Heart left ventricle (tissue), 16 donors: ENCODE measurements around the gene GLI2. TPM values are rescaled to one million over a fixed set of nuclear protein-coding genes. Genes with fewer than 3 reads are reported as not detected.

Experiments
- ATAC-seq, 4 donors: fragments of 200-7000 bp; cut with Tn5 transposase; one replicate each; pipeline ENCODE4 v1.9.1; 2020 to 2022; ENCODE audit warnings: moderate library complexity in 4 of 4, mild to moderate bottlenecking in 3 of 4, moderate number of reproducible peaks in 1 of 4
- DNase-seq, 5 donors: peaks; one replicate each; pipeline ENCODE4 v3.0.0-alpha.2; 2020
- H3K27ac ChIP-seq, 12 donors: fragments of 200-600 bp; sonication (generic) in 4 of 12; one replicate each; pipeline versions ENCODE4 v1.5.0 to v1.8.0; 2016 to 2022; ENCODE audit warnings: mild to moderate bottlenecking in 2 of 12
- H3K27me3 ChIP-seq, 9 donors: fragments of 200-600 bp; sonication (generic) in 2 of 9; one replicate each; pipeline versions ENCODE4 v1.5.1 to v1.8.0; 2016 to 2022; ENCODE audit warnings: mild to moderate bottlenecking in 3 of 9
- H3K36me3 ChIP-seq, 9 donors: fragments of 200-600 bp; sonication (generic) in 2 of 9; one replicate each; pipeline versions ENCODE4 v1.5.0 to v1.8.0; 2018 to 2022; ENCODE audit warnings: mild to moderate bottlenecking in 2 of 9
- H3K4me1 ChIP-seq, 12 donors: fragments of 200-600 bp; sonication (generic) in 4 of 12; one replicate each; pipeline versions ENCODE4 v1.5.0 to v1.8.0; 2016 to 2022; ENCODE audit warnings: mild to moderate bottlenecking in 3 of 12
- H3K4me3 ChIP-seq, 12 donors: fragments of 200-600 bp; sonication (generic) in 4 of 12; one replicate each; pipeline versions ENCODE4 v1.5.0 to v1.8.0; 2017 to 2022; ENCODE audit warnings: mild to moderate bottlenecking in 9 of 12, moderate library complexity in 4 of 12
- H3K9me3 ChIP-seq, 12 donors: fragments of 200-600 bp; sonication (generic) in 4 of 12; one replicate each; pipeline versions ENCODE4 v1.5.0 to v1.8.0; 2016 to 2022; ENCODE audit warnings: mild to moderate bottlenecking in 1 of 12
- POLR2A ChIP-seq, 2 donors: fragments of 450-650 bp; IDR thresholded peaks; one replicate each; pipeline ENCODE4 v1.6.1; 2017; ENCODE audit warnings: antibody characterized with exemption in 2 of 2, mild to moderate bottlenecking in 2 of 2, moderate library complexity in 2 of 2
- WGBS, 4 donors: extraction: QIAGEN DNeasy Blood & Tissue Kit in 2 of 4; methylation state at CpG; one replicate each; pipeline versions ENCODE4 v1.1.5 to v1.1.7; 2013 to 2018; 5-methylcytosine and 5-hydroxymethylcytosine counted together
- intact Hi-C, 10 donors: fragments of 100-400 bp; cut with DNase I; formaldehyde crosslinking; loops; one replicate each; pipeline versions ENCODE4 v1.11.1 to v1.14.2; 2022
- polyA plus RNA-seq, 2 donors: library from polyadenylated mRNA; stranded (reverse); fragments of 200-250 nt; gene quantifications; one replicate each; pipeline ENCODE4 v1.2.3, GENCODE V29; 2013
- total RNA-seq, 9 donors: library from RNA; depleted of rRNA in 2 of 9; stranded (reverse); fragments of >200 nt in 2 of 9; fragmentation: NEBNext Ultra II Directional in 3 of 9; extraction: Animal tissue kit (Norgen Biotek cat#: 25700) in 3 of 9; gene quantifications; one replicate each; pipeline versions ENCODE4 v1.1.0 to v1.2.4, GENCODE V29; 2016 to 2023
- TF ChIP-seq, protein P1 (sequence below), 12 donors: fragments of 200-600 bp; sonication (generic) in 4 of 12; IDR thresholded peaks; one replicate each; pipeline versions ENCODE4 v1.5.0 to v1.8.0; 2018 to 2022; ENCODE audit warnings: antibody characterized with exemption in 12 of 12, mild to moderate bottlenecking in 5 of 12
- donor health status: ischemic (EF 13 %, LVEDD 7.1; RV severe dilation, severe dysfunction).
- donor health status: healthy with polysubstance abuse.
- donor health status: DM: no; HTN: yes; CAD: no.
- donor health status: DM: no; HTN: no; CAD: no.
- donor health status: ischemic (EF 25% LVEDD 6.9; RV normal size, moderate dysfunction).
- donor health status: ischemic (EF 25% LVEDD 5.7; RV mildly dilated, moderate dysfunction).
- donor health status: healthy.
- donor health status: DM: yes; HTN: yes; CAD: no.
- donor health status: ischemic (EF 35%, LVEDD 5.7; RV mildly dilated, moderate dysfunction).
- donor health status: nonischemic (EF 11% LVEDD 7.7; RV severe dilation, severe dysfunction).
- donor health status: DM: yes; HTN: yes; CAD: no.
- donor health status: PGD.
- donor health status: ischemic (EF 29% LVEDD 5.4; RV normal size, mild dysfunction).
- donor health status: nonischemic (EF 23%, LVEDD 6.1; RV moderate dilation, normal function).

GLI2 gene
- total and polyA plus RNA-seq, 11 donors: 0.30 to 4.1 (median 1.0) TPM

DNA sequence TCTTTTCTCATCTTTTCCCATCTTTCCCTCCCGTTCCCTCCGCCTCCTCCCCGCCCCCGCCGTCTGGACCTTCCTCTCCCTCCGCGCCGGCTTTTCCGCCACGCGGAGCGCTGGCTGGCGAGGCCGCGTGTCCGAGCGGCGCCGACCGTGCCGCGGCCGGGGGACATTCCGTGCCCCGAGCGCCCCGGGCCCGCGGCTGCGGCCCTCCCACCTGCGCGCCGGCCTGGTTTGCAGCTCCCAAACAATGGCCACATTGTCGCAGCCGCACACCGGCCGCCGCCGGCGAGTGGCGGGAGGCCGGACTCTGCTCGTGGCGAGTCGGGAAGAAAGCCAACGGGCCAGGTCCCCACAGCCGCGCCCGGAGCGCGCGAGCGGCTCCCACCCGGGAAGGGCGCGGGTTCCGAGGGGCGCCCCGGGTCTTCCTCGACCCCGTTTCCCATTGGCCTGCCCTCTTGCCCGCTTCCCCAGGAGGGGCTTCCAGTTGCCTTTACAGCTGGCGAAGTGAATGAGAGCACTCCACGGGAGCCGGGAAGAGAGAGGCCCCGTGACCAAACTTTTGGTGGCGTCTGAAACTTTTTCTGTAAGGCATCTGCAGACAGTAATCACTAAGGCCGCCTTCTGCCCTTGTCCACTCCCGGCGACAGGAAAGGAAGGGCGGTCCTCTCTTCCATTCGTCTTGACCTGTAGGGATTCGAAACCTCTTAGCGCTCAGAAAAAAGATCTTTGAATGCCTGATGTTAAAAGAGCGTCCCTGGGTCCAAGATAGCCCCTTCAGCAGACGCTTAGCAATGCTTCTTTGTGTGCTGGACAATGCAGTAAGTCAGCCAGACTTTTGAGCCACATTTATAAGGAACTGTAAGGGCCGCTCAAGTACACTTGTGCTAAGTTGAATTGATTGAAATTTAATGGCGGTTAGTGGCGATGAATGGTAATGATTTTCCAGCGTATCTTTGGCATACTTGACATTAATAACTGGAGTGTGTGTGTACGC, 6.2 kb downstream of the GLI2 start:
- WGBS, 4 donors: 11 to 22% (median 15%) methylated on average over 60 to 81 of the region's 81 CpGs
- H3K9me3 ChIP-seq: no peaks in the 10 kb centered on the region
- H3K27me3 ChIP-seq: peaks cover 12 to 71% (median 32%) of the 10 kb centered on the region in 9 donors
- DNase-seq (peak in 1 of 5 donors; percentile 48), ATAC-seq (peak in 2 of 4 donors; percentile 27 to 62)
- peak overlapping the region in 11 of 12 donors; percentile 25 to 56 (median 44) for H3K4me3 ChIP-seq
- TF ChIP-seq POLR2A (IDR thresholded peaks at IDR 0.05): no peak
- TF ChIP-seq, protein P1, sequence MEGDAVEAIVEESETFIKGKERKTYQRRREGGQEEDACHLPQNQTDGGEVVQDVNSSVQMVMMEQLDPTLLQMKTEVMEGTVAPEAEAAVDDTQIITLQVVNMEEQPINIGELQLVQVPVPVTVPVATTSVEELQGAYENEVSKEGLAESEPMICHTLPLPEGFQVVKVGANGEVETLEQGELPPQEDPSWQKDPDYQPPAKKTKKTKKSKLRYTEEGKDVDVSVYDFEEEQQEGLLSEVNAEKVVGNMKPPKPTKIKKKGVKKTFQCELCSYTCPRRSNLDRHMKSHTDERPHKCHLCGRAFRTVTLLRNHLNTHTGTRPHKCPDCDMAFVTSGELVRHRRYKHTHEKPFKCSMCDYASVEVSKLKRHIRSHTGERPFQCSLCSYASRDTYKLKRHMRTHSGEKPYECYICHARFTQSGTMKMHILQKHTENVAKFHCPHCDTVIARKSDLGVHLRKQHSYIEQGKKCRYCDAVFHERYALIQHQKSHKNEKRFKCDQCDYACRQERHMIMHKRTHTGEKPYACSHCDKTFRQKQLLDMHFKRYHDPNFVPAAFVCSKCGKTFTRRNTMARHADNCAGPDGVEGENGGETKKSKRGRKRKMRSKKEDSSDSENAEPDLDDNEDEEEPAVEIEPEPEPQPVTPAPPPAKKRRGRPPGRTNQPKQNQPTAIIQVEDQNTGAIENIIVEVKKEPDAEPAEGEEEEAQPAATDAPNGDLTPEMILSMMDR (IDR thresholded peaks at IDR 0.05): no peak
- H3K36me3 ChIP-seq: no peaks in the 10 kb centered on the region
- peak overlapping the region in 5 of 12 donors; percentile 6 to 64 (median 45) for H3K27ac ChIP-seq
- peaks cover 0 to 22% (median 4%) of the 10 kb centered on the region in 12 donors for H3K4me1 ChIP-seq
- intact Hi-C loops: no loop called here

DNA sequence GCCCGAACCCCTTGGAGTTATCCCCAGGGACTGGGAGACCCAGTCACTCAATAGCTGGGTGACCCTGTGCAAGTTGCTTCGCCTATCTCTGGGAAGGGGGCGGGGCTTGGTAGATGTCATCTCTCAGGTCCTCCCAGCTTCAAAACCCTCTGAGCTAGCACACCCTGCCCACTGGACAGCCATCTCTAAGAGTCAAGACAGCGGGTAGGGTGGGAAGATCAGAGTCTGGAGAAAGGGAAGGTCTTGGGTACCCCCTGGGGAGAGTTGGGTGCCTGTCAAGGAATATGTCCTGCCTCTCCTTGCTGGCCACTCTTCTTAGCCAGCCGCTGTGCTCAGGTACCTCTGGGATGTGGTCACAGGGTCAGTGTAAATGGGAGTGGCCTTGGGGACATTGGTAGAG, 8.0 kb downstream of the GLI2 start:
- intact Hi-C loops: no loop called here
- no peaks in the 10 kb centered on the region for H3K9me3 ChIP-seq
- H3K27ac ChIP-seq: no peak overlapping the region
- no peaks in the 10 kb centered on the region for H3K36me3 ChIP-seq
- no peak overlapping the region for H3K4me3 ChIP-seq
- WGBS, 4 donors: 91 to 98% (median 96%) methylated on average over 5 of the region's 5 CpGs
- TF ChIP-seq, protein P1 (IDR thresholded peaks at IDR 0.05): no peak
- no peak for TF ChIP-seq POLR2A (IDR thresholded peaks at IDR 0.05)
- H3K27me3 ChIP-seq: peaks cover 7 to 54% (median 32%) of the 10 kb centered on the region in 9 donors
- H3K4me1 ChIP-seq: peaks cover 0 to 10% (median 0%) of the 10 kb centered on the region in 12 donors
- no peak for ATAC-seq
- peak in 1 of 5 donors; percentile 21 for DNase-seq

DNA sequence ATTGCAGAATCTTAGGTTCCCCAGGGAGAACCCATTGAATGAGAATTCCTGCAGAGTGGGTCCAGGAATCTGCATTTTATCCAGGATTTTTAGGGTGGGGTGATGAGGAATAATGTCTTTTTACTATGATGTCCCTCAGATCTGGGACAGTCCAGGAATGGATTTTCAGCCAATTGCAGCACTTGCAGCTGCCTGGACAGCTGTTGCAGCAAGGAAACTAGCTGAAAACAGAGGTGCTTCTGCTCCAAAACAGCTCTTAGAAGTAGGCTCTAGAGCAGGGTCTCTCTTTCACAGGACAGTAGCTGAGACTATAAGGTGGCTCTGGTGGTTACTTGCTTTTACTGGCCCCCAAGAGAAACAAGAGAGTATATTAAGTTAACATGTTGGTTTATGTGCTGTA, 9.1 kb downstream of the GLI2 start:
- Histone ChIP-seq H3K27ac (no peak overlapping the region), H3K4me1 (peaks cover 0 to 17% (median 0%) of the 10 kb centered on the region in 12 donors), H3K9me3 (no peaks in the 10 kb centered on the region), H3K4me3 (no peak overlapping the region), H3K27me3 (peaks cover 5 to 42% (median 27%) of the 10 kb centered on the region in 9 donors), H3K36me3 (no peaks in the 10 kb centered on the region)
- intact Hi-C loops: no loop called here
- no peak for ATAC-seq
- no peak for TF ChIP-seq POLR2A (IDR thresholded peaks at IDR 0.05)
- TF ChIP-seq, protein P1 (IDR thresholded peaks at IDR 0.05): no peak
- DNase-seq: no peak

DNA sequence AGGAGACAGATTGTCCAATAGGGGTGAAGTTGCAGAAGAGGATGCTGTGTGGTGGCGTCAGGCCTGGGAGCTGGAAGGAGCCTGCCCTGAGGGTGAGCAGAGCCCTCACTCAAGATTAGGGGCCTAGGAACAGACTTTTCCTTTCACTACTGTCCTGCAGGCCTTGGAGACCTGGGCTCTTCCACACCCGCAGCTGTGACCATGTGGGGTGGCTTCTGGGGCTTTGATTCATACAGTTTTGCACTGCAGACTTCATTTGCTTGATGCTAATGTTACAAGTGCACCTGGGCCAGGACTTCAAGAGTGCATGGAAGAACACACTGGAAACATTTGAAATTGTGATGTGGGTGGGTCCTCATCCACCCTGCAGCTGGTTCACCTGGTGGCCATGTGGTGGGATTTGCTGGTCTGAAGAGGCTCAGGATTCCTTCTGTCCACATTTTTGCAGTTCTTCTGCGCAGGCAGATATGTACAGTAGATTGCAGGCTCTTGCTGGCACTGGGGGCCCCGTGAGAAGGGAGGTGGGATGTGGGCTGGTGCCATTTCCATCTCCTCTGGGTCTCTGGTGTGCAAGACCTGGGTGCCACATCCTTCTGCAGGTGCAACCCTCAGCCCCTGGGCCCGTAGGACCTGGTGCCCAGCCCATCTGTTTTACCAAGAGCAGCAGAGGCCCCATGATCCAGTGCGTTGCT, 9.9 kb downstream of the GLI2 start:
- WGBS, 4 donors: 83 to 94% (median 92%) methylated on average over 5 to 6 of the region's 6 CpGs
- ATAC-seq (no peak), DNase-seq (peak in 1 of 5 donors; percentile 20)
- Histone ChIP-seq H3K9me3 (no peaks in the 10 kb centered on the region), H3K27me3 (peaks cover 4 to 36% (median 19%) of the 10 kb centered on the region in 9 donors), H3K4me1 (peaks cover 0 to 24% (median 0%) of the 10 kb centered on the region in 12 donors), H3K27ac (no peak overlapping the region), H3K4me3 (no peak overlapping the region), H3K36me3 (no peaks in the 10 kb centered on the region)
- no peak for TF ChIP-seq POLR2A (IDR thresholded peaks at IDR 0.05)
- TF ChIP-seq, protein P1 (IDR thresholded peaks at IDR 0.05): no peak
- intact Hi-C loops: no loop called here
